ENCODE measurements around the gene CSMD2. TPM values are rescaled to one million over a fixed set of nuclear protein-coding genes. Genes with fewer than 3 reads are reported as not detected.

Gene CSMD2
- total RNA-seq, 1 donor from 2014 or later, result 2.6 TPM

- no peak overlapping the region for H3K4me2 ChIP-seq
- no peaks in the 10 kb centered on the region for H3K9me3 Mint-ChIP-seq
- H3K27ac Mint-ChIP-seq, result no peak overlapping the region
- H3K4me3 Mint-ChIP-seq, result no peak overlapping the region
- no peaks in the 10 kb centered on the region for H3K9me3 ChIP-seq (ENCODE audit: low read depth)
- H2AFZ ChIP-seq (replicated peaks), result no peak overlapping the region
- no peaks in the 10 kb centered on the region for H3K36me3 ChIP-seq
- H3K79me2 ChIP-seq (ENCODE audit: low read depth), result no peaks in the 10 kb centered on the region
- H3K36me3 Mint-ChIP-seq, result no peaks in the 10 kb centered on the region
- no peak for DNase-seq (ENCODE audit: low spot score)
- no peak overlapping the region for H3K9ac ChIP-seq
- H3K27ac ChIP-seq, result no peak overlapping the region
- TF ChIP-seq CTCF (IDR thresholded peaks at IDR 0.05), result no peak
- TF ChIP-seq EZH2 (IDR thresholded peaks at IDR 0.05), result no peak
- TF ChIP-seq EZH2phosphoT487 (IDR thresholded peaks at IDR 0.05), result no peak
- no peaks in the 10 kb centered on the region for H3K4me1 Mint-ChIP-seq
- no peak overlapping the region for H3K4me3 ChIP-seq
- H3K27me3 ChIP-seq, result no peaks in the 10 kb centered on the region
- no peaks in the 10 kb centered on the region for H4K20me1 ChIP-seq (ENCODE audit: low read depth)
- no peaks in the 10 kb centered on the region for H3K4me1 ChIP-seq
- H3F3A ChIP-seq (ENCODE audit: low read depth), result no peaks in the 10 kb centered on the region
- peaks cover 4% of the 10 kb centered on the region for H3K27me3 Mint-ChIP-seq (ENCODE audit: insufficient read depth, low read depth)
These were observed 250.5 kb downstream of the CSMD2 start for GRCh38 chr1:33914531-33914930.

- H3K9me3 ChIP-seq (ENCODE audit: low read depth), result no peaks in the 10 kb centered on the region
- H3K27ac ChIP-seq, result no peak overlapping the region
- H4K20me1 ChIP-seq (ENCODE audit: low read depth), result no peaks in the 10 kb centered on the region
- no peaks in the 10 kb centered on the region for H3K4me1 Mint-ChIP-seq
- H3K4me3 Mint-ChIP-seq, result no peak overlapping the region
- H3K36me3 Mint-ChIP-seq, result no peaks in the 10 kb centered on the region
- TF ChIP-seq EZH2phosphoT487 (IDR thresholded peaks at IDR 0.05) (no peak), CTCF (IDR thresholded peaks at IDR 0.05) (no peak), EZH2 (IDR thresholded peaks at IDR 0.05) (no peak)
- H2AFZ ChIP-seq (replicated peaks), result no peak overlapping the region
- H3K27me3 ChIP-seq, result no peaks in the 10 kb centered on the region
- no peaks in the 10 kb centered on the region for H3F3A ChIP-seq (ENCODE audit: low read depth)
- H3K9ac ChIP-seq, result no peak overlapping the region
- no peaks in the 10 kb centered on the region for H3K79me2 ChIP-seq (ENCODE audit: low read depth)
- H3K4me3 ChIP-seq, result no peak overlapping the region
- no peaks in the 10 kb centered on the region for H3K9me3 Mint-ChIP-seq
- no peak overlapping the region for H3K27ac Mint-ChIP-seq
- no peak overlapping the region for H3K4me2 ChIP-seq
- no peak for DNase-seq (ENCODE audit: low spot score)
- no peaks in the 10 kb centered on the region for H3K4me1 ChIP-seq
- no peaks in the 10 kb centered on the region for H3K36me3 ChIP-seq
- H3K27me3 Mint-ChIP-seq (ENCODE audit: insufficient read depth, low read depth), result peaks cover 10% of the 10 kb centered on the region
These were observed 256.6 kb downstream of the CSMD2 start for GRCh38 chr1:33908324-33908956.

GRCh38 chr1:33906156-33906555 lies 258.9 kb downstream of the CSMD2 start:
- H3K4me2 ChIP-seq, result no peak overlapping the region
- no peak overlapping the region for H3K4me3 ChIP-seq
- no peaks in the 10 kb centered on the region for H3K9me3 ChIP-seq (ENCODE audit: low read depth)
- no peaks in the 10 kb centered on the region for H4K20me1 ChIP-seq (ENCODE audit: low read depth)
- peaks cover 12% of the 10 kb centered on the region for H3K4me1 ChIP-seq
- H2AFZ ChIP-seq (replicated peaks), result no peak overlapping the region
- H3K36me3 ChIP-seq, result no peaks in the 10 kb centered on the region
- Mint-ChIP-seq H3K27me3 (ENCODE audit: insufficient read depth, low read depth) (peaks cover 7% of the 10 kb centered on the region), H3K9me3 (no peaks in the 10 kb centered on the region), H3K36me3 (no peaks in the 10 kb centered on the region), H3K4me3 (no peak overlapping the region), H3K4me1 (peaks cover 7% of the 10 kb centered on the region), H3K27ac (no peak overlapping the region)
- TF ChIP-seq EZH2 (IDR thresholded peaks at IDR 0.05) (no peak), EZH2phosphoT487 (IDR thresholded peaks at IDR 0.05) (no peak), CTCF (IDR thresholded peaks at IDR 0.05) (no peak)
- no peak overlapping the region for H3K27ac ChIP-seq
- H3K9ac ChIP-seq, result no peak overlapping the region
- DNase-seq (ENCODE audit: low spot score), result no peak
- H3K27me3 ChIP-seq, result no peaks in the 10 kb centered on the region
- H3K79me2 ChIP-seq (ENCODE audit: low read depth), result no peaks in the 10 kb centered on the region
- no peaks in the 10 kb centered on the region for H3F3A ChIP-seq (ENCODE audit: low read depth)

All from neural progenitor cell (in vitro differentiated cells).